GM12865 (cell line): ENCODE results near the gene PNMT.
"Not testable (repeated sequence)": the region's sequence is repeated elsewhere in the genome, so short reads cannot be mapped to it uniquely, and the experiment has no call there.

ENCODE experiments used
- DNase-seq: peaks from one replicate; pipeline ENCODE4 v3.0.0; 2010; ENCODE audit warnings: low read depth
- H3K4me3 ChIP-seq: 2 replicates; pipeline ENCODE4 v1.5.1; 2011; ENCODE audit warnings: mild to moderate bottlenecking, low read depth, low read length, control low read depth
- TF ChIP-seq, protein P1 (sequence below): IDR thresholded peaks from 2 replicates; pipeline ENCODE4 v1.5.1; 2011; ENCODE audit warnings: low read length, control low read depth, low read depth, inconsistent platforms; ENCODE audit not compliant: insufficient read depth; ENCODE audit errors: missing control alignments

The PNMT gene

GRCh38 chr17:39694593-39694992 lies 26.3 kb downstream of the PNMT start:
- DNase-seq = no peak
- TF ChIP-seq, protein P1, sequence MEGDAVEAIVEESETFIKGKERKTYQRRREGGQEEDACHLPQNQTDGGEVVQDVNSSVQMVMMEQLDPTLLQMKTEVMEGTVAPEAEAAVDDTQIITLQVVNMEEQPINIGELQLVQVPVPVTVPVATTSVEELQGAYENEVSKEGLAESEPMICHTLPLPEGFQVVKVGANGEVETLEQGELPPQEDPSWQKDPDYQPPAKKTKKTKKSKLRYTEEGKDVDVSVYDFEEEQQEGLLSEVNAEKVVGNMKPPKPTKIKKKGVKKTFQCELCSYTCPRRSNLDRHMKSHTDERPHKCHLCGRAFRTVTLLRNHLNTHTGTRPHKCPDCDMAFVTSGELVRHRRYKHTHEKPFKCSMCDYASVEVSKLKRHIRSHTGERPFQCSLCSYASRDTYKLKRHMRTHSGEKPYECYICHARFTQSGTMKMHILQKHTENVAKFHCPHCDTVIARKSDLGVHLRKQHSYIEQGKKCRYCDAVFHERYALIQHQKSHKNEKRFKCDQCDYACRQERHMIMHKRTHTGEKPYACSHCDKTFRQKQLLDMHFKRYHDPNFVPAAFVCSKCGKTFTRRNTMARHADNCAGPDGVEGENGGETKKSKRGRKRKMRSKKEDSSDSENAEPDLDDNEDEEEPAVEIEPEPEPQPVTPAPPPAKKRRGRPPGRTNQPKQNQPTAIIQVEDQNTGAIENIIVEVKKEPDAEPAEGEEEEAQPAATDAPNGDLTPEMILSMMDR = no peak

GRCh38 chr17:39695089-39695474 lies 26.8 kb downstream of the PNMT start:
- no peak for DNase-seq
- no peak overlapping the region for H3K4me3 ChIP-seq
- TF ChIP-seq, protein P1 = no peak

More at GRCh38 chr17:39694593-39694992, 26.3 kb downstream of the PNMT start:
- no peak overlapping the region for H3K4me3 ChIP-seq

DNA sequence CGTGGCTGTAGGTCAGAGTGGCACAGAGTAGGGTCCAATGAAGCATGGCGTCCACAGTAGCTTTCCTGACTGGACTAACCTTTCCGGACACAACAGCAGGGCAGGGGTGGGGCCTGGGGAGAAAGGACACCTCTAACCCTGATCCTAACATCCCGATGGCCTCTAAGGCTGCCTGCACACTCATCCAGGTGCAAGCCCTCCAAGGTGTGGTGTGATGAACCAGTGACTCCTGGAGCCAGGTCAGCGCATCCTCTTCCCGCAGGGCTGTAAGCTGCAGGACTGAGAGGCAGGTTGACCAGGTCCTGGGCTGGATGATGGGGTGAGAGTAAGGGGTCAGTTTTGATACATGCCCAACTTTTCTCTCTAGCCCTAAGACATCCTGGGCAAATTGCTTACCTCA lies 28.5 kb downstream of the PNMT start:
- TF ChIP-seq, protein P1 = no peak
- no peak overlapping the region for H3K4me3 ChIP-seq
- DNase-seq = no peak

DNA sequence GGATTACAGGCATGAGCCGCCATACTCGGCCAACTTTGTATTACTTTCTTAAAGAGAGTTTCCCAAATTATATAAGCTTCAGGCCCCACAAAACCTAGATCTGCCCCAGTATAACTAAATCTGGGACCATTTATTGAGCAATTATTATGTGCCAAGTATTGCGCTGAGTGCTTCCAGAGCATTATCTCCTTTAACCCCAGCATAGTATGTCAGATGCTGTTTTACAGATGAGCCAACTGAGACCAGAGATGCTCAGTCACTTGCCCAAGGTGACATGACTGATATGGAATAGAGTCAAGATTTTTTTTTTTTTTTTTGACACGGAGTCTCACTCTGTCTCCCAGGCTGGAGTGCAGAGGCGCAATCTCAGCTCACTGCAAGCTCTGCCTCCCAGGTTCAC lies 29.7 kb downstream of the PNMT start:
- no peak overlapping the region for H3K4me3 ChIP-seq
- TF ChIP-seq, protein P1 = no peak
- DNase-seq = no peak

- not testable (repeated sequence) for H3K4me3 ChIP-seq, DNase-seq
Observed at GRCh38 chr17:39699157-39699817, 31.0 kb downstream of the PNMT start.

GRCh38 chr17:39699818-39700147 lies 31.5 kb downstream of the PNMT start, which contains the start of gene ERBB2:
TSS of gene ERBB2 (plus strand) at chr17:39700064. CDS start at chr17:39700239, 175 bp downstream.
- TF ChIP-seq, protein P1 = no peak
- DNase-seq = no peak
- H3K4me3 ChIP-seq = no peak within 1 kb of the TSS

GRCh38 chr17:39700148-39700987 lies 32.1 kb downstream of the PNMT start:
- H3K4me3 ChIP-seq = no peak overlapping the region
- DNase-seq = no peak
- TF ChIP-seq, protein P1 = no peak
